ENCODE measurements around the gene SLC38A8.

The SLC38A8 gene

GRCh38 chr16:84056933-84057332 lies 14.3 kb upstream of the SLC38A8 start:
- Histone ChIP-seq H3K9me3 (ENCODE audit: insufficient read depth, low read length) (no peaks in the 10 kb centered on the region), H2AFZ (ENCODE audit: low read depth, low read length) (no peak overlapping the region), H3K27me3 (ENCODE audit: low read depth, low read length) (no peaks in the 10 kb centered on the region), H3K4me1 (ENCODE audit: low read length) (no peaks in the 10 kb centered on the region), H3K79me2 (ENCODE audit: low read length) (no peaks in the 10 kb centered on the region), H3K36me3 (replicated peaks; ENCODE audit: low read depth, low read length) (peaks cover 33% of the 10 kb centered on the region), H3K4me3 (ENCODE audit: low read length) (no peak overlapping the region), H4K20me1 (ENCODE audit: insufficient read depth, low read length) (no peaks in the 10 kb centered on the region), H3K27ac (ENCODE audit: low read length) (no peak overlapping the region), H3K9ac (ENCODE audit: low read length) (no peak overlapping the region), H3K4me2 (ENCODE audit: low read length) (no peak overlapping the region)
- no peak for TF ChIP-seq EZH2phosphoT487 (IDR thresholded peaks at IDR 0.05; ENCODE audit: low read depth)
- TF ChIP-seq, protein P1, sequence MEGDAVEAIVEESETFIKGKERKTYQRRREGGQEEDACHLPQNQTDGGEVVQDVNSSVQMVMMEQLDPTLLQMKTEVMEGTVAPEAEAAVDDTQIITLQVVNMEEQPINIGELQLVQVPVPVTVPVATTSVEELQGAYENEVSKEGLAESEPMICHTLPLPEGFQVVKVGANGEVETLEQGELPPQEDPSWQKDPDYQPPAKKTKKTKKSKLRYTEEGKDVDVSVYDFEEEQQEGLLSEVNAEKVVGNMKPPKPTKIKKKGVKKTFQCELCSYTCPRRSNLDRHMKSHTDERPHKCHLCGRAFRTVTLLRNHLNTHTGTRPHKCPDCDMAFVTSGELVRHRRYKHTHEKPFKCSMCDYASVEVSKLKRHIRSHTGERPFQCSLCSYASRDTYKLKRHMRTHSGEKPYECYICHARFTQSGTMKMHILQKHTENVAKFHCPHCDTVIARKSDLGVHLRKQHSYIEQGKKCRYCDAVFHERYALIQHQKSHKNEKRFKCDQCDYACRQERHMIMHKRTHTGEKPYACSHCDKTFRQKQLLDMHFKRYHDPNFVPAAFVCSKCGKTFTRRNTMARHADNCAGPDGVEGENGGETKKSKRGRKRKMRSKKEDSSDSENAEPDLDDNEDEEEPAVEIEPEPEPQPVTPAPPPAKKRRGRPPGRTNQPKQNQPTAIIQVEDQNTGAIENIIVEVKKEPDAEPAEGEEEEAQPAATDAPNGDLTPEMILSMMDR (IDR thresholded peaks at IDR 0.05; ENCODE audit: low read depth, low read length), result no peak

GRCh38 chr16:84055801-84056634 lies 13.4 kb upstream of the SLC38A8 start:
- no peak overlapping the region for H3K4me3 ChIP-seq (ENCODE audit: low read length)
- no peaks in the 10 kb centered on the region for H4K20me1 ChIP-seq (ENCODE audit: insufficient read depth, low read length)
- H3K36me3 ChIP-seq (replicated peaks; ENCODE audit: low read depth, low read length), result peaks cover 26% of the 10 kb centered on the region
- no peak overlapping the region for H2AFZ ChIP-seq (ENCODE audit: low read depth, low read length)
- no peaks in the 10 kb centered on the region for H3K9me3 ChIP-seq (ENCODE audit: insufficient read depth, low read length)
- no peak overlapping the region for H3K27ac ChIP-seq (ENCODE audit: low read length)
- H3K4me1 ChIP-seq (ENCODE audit: low read length), result no peaks in the 10 kb centered on the region
- no peaks in the 10 kb centered on the region for H3K27me3 ChIP-seq (ENCODE audit: low read depth, low read length)
- no peak overlapping the region for H3K9ac ChIP-seq (ENCODE audit: low read length)
- no peak overlapping the region for H3K4me2 ChIP-seq (ENCODE audit: low read length)
- TF ChIP-seq EZH2phosphoT487 (IDR thresholded peaks at IDR 0.05; ENCODE audit: low read depth), result no peak
- TF ChIP-seq, protein P1 (IDR thresholded peaks at IDR 0.05; ENCODE audit: low read depth, low read length), result no peak
- no peaks in the 10 kb centered on the region for H3K79me2 ChIP-seq (ENCODE audit: low read length)

DNA sequence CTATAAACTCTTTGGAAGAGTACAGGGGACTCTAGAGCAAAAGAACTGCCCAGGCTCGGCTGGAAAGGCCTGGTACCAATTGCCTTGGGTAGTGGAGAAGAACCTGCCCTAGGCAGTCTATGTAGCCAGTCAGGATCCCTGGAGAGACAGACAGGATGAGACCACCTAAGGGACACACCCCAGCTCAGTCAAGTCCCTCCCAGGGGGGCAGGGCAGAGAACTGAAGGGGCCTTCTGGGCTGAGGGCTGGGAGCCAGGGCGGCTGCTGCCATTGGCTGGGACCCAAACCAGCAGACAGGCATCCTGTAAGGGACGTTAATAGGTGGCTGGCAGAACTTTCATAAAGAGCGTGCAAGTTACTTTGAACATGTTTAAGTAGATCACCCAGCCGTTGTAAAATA lies 12.8 kb upstream of the SLC38A8 start:
- Histone ChIP-seq H2AFZ (ENCODE audit: low read depth, low read length) (no peak overlapping the region), H3K36me3 (replicated peaks; ENCODE audit: low read depth, low read length) (peaks cover 26% of the 10 kb centered on the region), H3K79me2 (ENCODE audit: low read length) (no peaks in the 10 kb centered on the region), H4K20me1 (ENCODE audit: insufficient read depth, low read length) (no peaks in the 10 kb centered on the region), H3K4me2 (ENCODE audit: low read length) (no peak overlapping the region), H3K4me1 (ENCODE audit: low read length) (no peaks in the 10 kb centered on the region), H3K9ac (ENCODE audit: low read length) (no peak overlapping the region), H3K9me3 (ENCODE audit: insufficient read depth, low read length) (no peaks in the 10 kb centered on the region), H3K27me3 (ENCODE audit: low read depth, low read length) (no peaks in the 10 kb centered on the region), H3K27ac (ENCODE audit: low read length) (no peak overlapping the region), H3K4me3 (ENCODE audit: low read length) (no peak overlapping the region)
- TF ChIP-seq EZH2phosphoT487 (IDR thresholded peaks at IDR 0.05; ENCODE audit: low read depth), result no peak
- TF ChIP-seq, protein P1 (IDR thresholded peaks at IDR 0.05; ENCODE audit: low read depth, low read length), result no peak

DNA sequence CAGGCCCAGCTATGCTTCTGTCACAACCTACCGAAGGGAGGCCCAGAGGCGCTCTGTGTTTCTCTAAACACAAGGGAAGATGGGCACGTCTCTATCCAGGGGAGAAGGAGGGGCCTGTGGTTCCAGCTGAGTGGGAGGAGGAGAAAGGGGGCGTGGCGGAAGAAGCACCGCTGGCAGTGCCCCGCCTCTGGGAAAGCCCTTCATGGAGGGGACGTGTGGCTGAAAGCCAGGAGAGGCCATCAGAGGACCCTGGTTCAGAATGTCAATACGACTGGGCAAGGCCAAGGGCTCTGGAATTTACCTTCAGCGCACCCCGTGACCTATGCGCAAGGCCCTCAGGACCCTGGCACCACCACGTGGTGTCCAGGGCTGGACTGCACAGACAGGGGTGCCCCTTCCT lies 12.3 kb upstream of the SLC38A8 start:
- TF ChIP-seq, protein P1 (IDR thresholded peaks at IDR 0.05; ENCODE audit: low read depth, low read length), result no peak
- no peak for TF ChIP-seq EZH2phosphoT487 (IDR thresholded peaks at IDR 0.05; ENCODE audit: low read depth)
- no peaks in the 10 kb centered on the region for H4K20me1 ChIP-seq (ENCODE audit: insufficient read depth, low read length)
- no peak overlapping the region for H3K27ac ChIP-seq (ENCODE audit: low read length)
- H3K79me2 ChIP-seq (ENCODE audit: low read length), result no peaks in the 10 kb centered on the region
- no peak overlapping the region for H3K4me2 ChIP-seq (ENCODE audit: low read length)
- no peaks in the 10 kb centered on the region for H3K27me3 ChIP-seq (ENCODE audit: low read depth, low read length)
- H3K4me1 ChIP-seq (ENCODE audit: low read length), result no peaks in the 10 kb centered on the region
- no peak overlapping the region for H3K9ac ChIP-seq (ENCODE audit: low read length)
- peaks cover 23% of the 10 kb centered on the region for H3K36me3 ChIP-seq (replicated peaks; ENCODE audit: low read depth, low read length)
- H3K9me3 ChIP-seq (ENCODE audit: insufficient read depth, low read length), result no peaks in the 10 kb centered on the region
- no peak overlapping the region for H2AFZ ChIP-seq (ENCODE audit: low read depth, low read length)
- no peak overlapping the region for H3K4me3 ChIP-seq (ENCODE audit: low read length)
